Measurements from ENCODE around the gene SLC7A14.

Gene SLC7A14

GRCh38 chr3:170494766-170495165 lies 91.1 kb downstream of the SLC7A14 start:
- no peak for DNase-seq

- no peak for DNase-seq
Observed at GRCh38 chr3:170493712-170494182, 92.1 kb downstream of the SLC7A14 start.

- no peak for DNase-seq
Observed at GRCh38 chr3:170491901-170492300, 94.0 kb downstream of the SLC7A14 start.

- no peak for DNase-seq
Observed at GRCh38 chr3:170490828-170491560, 94.9 kb downstream of the SLC7A14 start.

GRCh38 chr3:170488802-170489201 lies 97.1 kb downstream of the SLC7A14 start:
- DNase-seq: no peak

- no peak for DNase-seq
Observed at GRCh38 chr3:170487031-170487430, 98.8 kb downstream of the SLC7A14 start.

- no peak for DNase-seq
Observed at GRCh38 chr3:170486398-170486797, 99.5 kb downstream of the SLC7A14 start.

GRCh38 chr3:170485696-170486095 lies 100.2 kb downstream of the SLC7A14 start:
- no peak for DNase-seq

GRCh38 chr3:170485294-170485693 lies 100.6 kb downstream of the SLC7A14 start:
- DNase-seq: no peak

GRCh38 chr3:170484869-170485268 lies 101.0 kb downstream of the SLC7A14 start:
- no peak for DNase-seq

- DNase-seq: no peak
Observed at GRCh38 chr3:170483485-170484262, 102.2 kb downstream of the SLC7A14 start.

- no peak for DNase-seq
Observed at GRCh38 chr3:170482199-170482598, 103.7 kb downstream of the SLC7A14 start.

- no peak for DNase-seq
Observed at GRCh38 chr3:170480111-170480510, 105.8 kb downstream of the SLC7A14 start.

- no peak for DNase-seq
Observed at GRCh38 chr3:170477395-170477794, 108.5 kb downstream of the SLC7A14 start.

GRCh38 chr3:170476291-170476690 lies 109.6 kb downstream of the SLC7A14 start:
- DNase-seq: no peak

GRCh38 chr3:170475092-170475685 lies 110.7 kb downstream of the SLC7A14 start:
- no peak for DNase-seq

- no peak for DNase-seq
Observed at GRCh38 chr3:170473358-170473757, 112.5 kb downstream of the SLC7A14 start.

GRCh38 chr3:170471149-170471548 lies 114.7 kb downstream of the SLC7A14 start:
- DNase-seq: no peak

- DNase-seq: peak; percentile 27
Observed at GRCh38 chr3:170470063-170471016, 115.5 kb downstream of the SLC7A14 start.

GRCh38 chr3:170469151-170470062 lies 116.5 kb downstream of the SLC7A14 start:
- peak; percentile 44 for DNase-seq

- DNase-seq: peak; percentile 80
Observed at GRCh38 chr3:170467571-170468147, 118.2 kb downstream of the SLC7A14 start.

Measured in NCI-H187 treated with DMSO at 0.1 percent for 48 hours (cell line).